Keratinocyte (primary cell): Measurements from ENCODE around the gene ENTPD8. TPM values are rescaled to one million over a fixed set of nuclear protein-coding genes. Genes with fewer than 3 reads are reported as not detected.

ENCODE experiments used
- DNase-seq: peaks from one replicate; pipeline ENCODE4 v3.0.0-alpha.2; 2011; ENCODE audit warnings: low read depth, missing footprints, low spot score
- FAIRE-seq: peaks from 2 replicates; lab custom pipeline; 2011; peaks lifted over from hg19 to GRCh38; lab: Jason Lieb, UNC
- H2AFZ ChIP-seq: 2 replicates; pipeline ENCODE4 v1.6.0; 2012; ENCODE audit warnings: low read length, control low read depth, inconsistent platforms; ENCODE audit not compliant: control insufficient read depth
- H3K27ac ChIP-seq: 2 replicates; pipeline ENCODE4 v1.5.1; 2011; ENCODE audit warnings: low read length; ENCODE audit not compliant: control insufficient read depth, insufficient read depth
- H3K27me3 ChIP-seq: 3 replicates; pipeline ENCODE4 v1.6.0; 2011; ENCODE audit warnings: low read length; ENCODE audit not compliant: control insufficient read depth, insufficient read depth; ENCODE audit errors: extremely low read depth
- H3K36me3 ChIP-seq, 2 experiments: 2 replicates in 1 of 2; 3 replicates in 1 of 2; pipeline ENCODE4 v1.5.1; 2011; ENCODE audit warnings: low read length in 2 of 2, mild to moderate bottlenecking in 1 of 2; ENCODE audit not compliant: control insufficient read depth in 2 of 2, insufficient read depth in 2 of 2; ENCODE audit errors: extremely low read depth in 1 of 2
- H3K4me1 ChIP-seq: 3 replicates; pipeline ENCODE4 v1.5.1; 2011; ENCODE audit warnings: low read length; ENCODE audit not compliant: control insufficient read depth, insufficient read depth; ENCODE audit errors: extremely low read depth
- H3K4me2 ChIP-seq: 3 replicates; pipeline ENCODE4 v1.6.0; 2011; ENCODE audit warnings: low read depth, low read length; ENCODE audit not compliant: control insufficient read depth, insufficient read depth; ENCODE audit errors: extremely low read depth
- H3K4me3 ChIP-seq, 3 experiments: fragments of 200-600 bp in 1 of 3; sonication (generic) in 1 of 3; 2 replicates in 2 of 3; 3 replicates in 1 of 3; pipeline ENCODE4 v1.5.1; 2011 to 2016; ENCODE audit warnings: low read length in 3 of 3, mild to moderate bottlenecking in 3 of 3, control low read depth in 2 of 3, inconsistent platforms in 1 of 3, low read depth in 1 of 3, mixed read lengths in 1 of 3, mixed run types in 1 of 3, moderate library complexity in 1 of 3; ENCODE audit not compliant: control insufficient read depth in 2 of 3, insufficient read depth in 2 of 3; ENCODE audit errors: extremely low read depth in 1 of 3
- H3K79me2 ChIP-seq: 2 replicates; pipeline ENCODE4 v1.6.0; 2012; ENCODE audit warnings: low read length; ENCODE audit not compliant: control insufficient read depth, insufficient read depth
- H3K9ac ChIP-seq: 3 replicates; pipeline ENCODE4 v1.6.0; 2011; ENCODE audit warnings: low read length; ENCODE audit not compliant: control insufficient read depth, insufficient read depth; ENCODE audit errors: extremely low read depth
- H3K9me1 ChIP-seq: 3 replicates; pipeline ENCODE4 v1.6.0; 2011; ENCODE audit warnings: low read length; ENCODE audit not compliant: control insufficient read depth, insufficient read depth; ENCODE audit errors: extremely low read depth
- H3K9me3 ChIP-seq: 2 replicates; pipeline ENCODE4 v1.5.1; 2012; ENCODE audit warnings: low read depth, low read length; ENCODE audit not compliant: control insufficient read depth
- H4K20me1 ChIP-seq: 3 replicates; pipeline ENCODE4 v1.6.0; 2011; ENCODE audit warnings: low read length; ENCODE audit not compliant: control insufficient read depth, insufficient read depth; ENCODE audit errors: extremely low read depth
- CTCF ChIP-seq, 3 experiments: IDR thresholded peaks in 1 of 3; conservative IDR thresholded peaks in 1 of 3; optimal IDR thresholded peaks in 1 of 3; 2 replicates in 2 of 3; 3 replicates in 1 of 3; pipeline versions ENCODE3 to v1.5.1; 2011; ENCODE audit warnings: low read length in 3 of 3, mild to moderate bottlenecking in 3 of 3, moderate library complexity in 2 of 3, control low read depth in 1 of 3, inconsistent platforms in 1 of 3; ENCODE audit not compliant: insufficient read depth in 2 of 3; ENCODE audit errors: extremely low read depth in 1 of 3
- EZH2 ChIP-seq: IDR thresholded peaks from one replicate; pipeline ENCODE4 v1.6.1; 2012; ENCODE audit warnings: inconsistent platforms, mild to moderate bottlenecking, low read length, moderate library complexity
- dilution Hi-C: fragments of 300-500 bp; cut with MboI; formaldehyde crosslinking; loops from one replicate; pipeline ENCODE4 v1.7.0; 2020; ENCODE audit warnings: low sequenced_read_pairs; ENCODE audit not compliant: extremely low pct_ligation_motif_present
- polyA plus RNA-seq, 5 experiments: library from polyadenylated mRNA; depleted of rRNA in 3 of 5; stranded (reverse) in 3 of 5; stranded (forward) in 1 of 5; unstranded in 1 of 5; fragments of >200 nt; gene quantifications; 1 replicate in 1 of 5; 2 replicates in 3 of 5; 3 replicates in 1 of 5; pipeline versions ENCODE4 v1.2.1 to v1.2.3, GENCODE V29; 2011 to 2012; ENCODE audit warnings: missing spikeins in 2 of 5, low read depth in 1 of 5, low replicate concordance in 1 of 5

The ENTPD8 gene
- polyA plus RNA-seq, 1 donor (not counting 4 experiments of a cell fraction or from before 2014, with no cell fraction given) = not detected

GRCh38 chr9:137432687-137433348, 8.3 kb downstream of the ENTPD8 start:
- TF ChIP-seq CTCF (optimal IDR thresholded peaks at IDR 0.05 in 1 of 3, IDR thresholded peaks at IDR 0.05 in 1 of 3, conservative IDR thresholded peaks at IDR 0.05 in 1 of 3; ENCODE audit: extremely low read depth in 1 of 3, insufficient read depth in 2 of 3, low read length in 3 of 3) = no peak
- no peak for TF ChIP-seq EZH2
- no peaks in the 10 kb centered on the region for H3K4me1 ChIP-seq
- no peak overlapping the region for H3K9ac ChIP-seq
- no peaks in the 10 kb centered on the region for H3K79me2 ChIP-seq
- no peak overlapping the region for H3K27ac ChIP-seq
- H2AFZ ChIP-seq = no peak overlapping the region
- H3K9me1 ChIP-seq = no peaks in the 10 kb centered on the region
- H3K4me3 ChIP-seq = no peak overlapping the region
- DNase-seq = no peak
- H3K27me3 ChIP-seq = peaks cover 15% of the 10 kb centered on the region
- no peaks in the 10 kb centered on the region for H3K9me3 ChIP-seq
- dilution Hi-C loops = no loop called here
- no peak for FAIRE-seq
- H3K4me2 ChIP-seq = no peak overlapping the region
- H4K20me1 ChIP-seq = no peaks in the 10 kb centered on the region
- no peaks in the 10 kb centered on the region for H3K36me3 ChIP-seq

DNA sequence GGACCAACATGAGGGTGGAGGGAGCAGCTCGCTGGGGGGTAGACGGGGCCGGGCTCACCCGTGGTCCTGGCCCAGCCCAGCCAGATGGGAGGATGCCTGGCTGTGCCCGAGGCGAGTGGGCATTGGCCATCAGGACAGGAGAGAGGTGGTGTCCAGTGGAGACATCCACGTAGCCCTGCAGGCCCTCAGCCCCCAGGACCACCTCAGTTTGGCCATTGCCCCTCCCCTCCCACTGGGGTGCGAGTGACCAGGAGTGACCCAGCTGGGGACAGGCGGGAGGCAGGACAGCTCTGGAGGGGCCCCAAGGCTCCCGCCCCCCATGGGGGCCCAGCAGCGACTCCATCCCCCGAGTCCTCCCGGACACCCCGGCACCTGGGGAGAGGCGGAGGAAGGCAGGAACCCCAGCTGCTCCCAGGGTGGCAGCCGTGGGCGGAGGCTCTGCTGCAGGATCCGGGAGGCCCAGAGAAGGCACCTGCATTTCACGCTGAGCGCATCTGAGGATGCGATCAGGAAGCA, 9.7 kb downstream of the ENTPD8 start:
- no peak overlapping the region for H3K4me2 ChIP-seq
- no peak for FAIRE-seq
- H3K79me2 ChIP-seq = no peaks in the 10 kb centered on the region
- no peak for TF ChIP-seq CTCF (optimal IDR thresholded peaks at IDR 0.05 in 1 of 3, IDR thresholded peaks at IDR 0.05 in 1 of 3, conservative IDR thresholded peaks at IDR 0.05 in 1 of 3; ENCODE audit: extremely low read depth in 1 of 3, insufficient read depth in 2 of 3, low read length in 3 of 3)
- no peak for TF ChIP-seq EZH2
- DNase-seq = no peak
- dilution Hi-C loops = no loop called here
- no peak overlapping the region for H3K27ac ChIP-seq
- H3K27me3 ChIP-seq = peaks cover 9% of the 10 kb centered on the region
- H2AFZ ChIP-seq = no peak overlapping the region
- no peaks in the 10 kb centered on the region for H3K36me3 ChIP-seq
- H3K4me1 ChIP-seq = no peaks in the 10 kb centered on the region
- no peaks in the 10 kb centered on the region for H3K9me3 ChIP-seq
- H3K4me3 ChIP-seq = no peak overlapping the region
- no peaks in the 10 kb centered on the region for H4K20me1 ChIP-seq
- no peaks in the 10 kb centered on the region for H3K9me1 ChIP-seq
- H3K9ac ChIP-seq = no peak overlapping the region
